HUES64 (cell line): ENCODE results near the gene IL17REL.

ENCODE experiments used
- H3K27ac ChIP-seq: 2 replicates; pipeline ENCODE4 v1.7.0; 2013; ENCODE audit warnings: low read depth, low read length, inconsistent platforms
- H3K27me3 ChIP-seq: 2 replicates; pipeline ENCODE4 v1.6.1; 2013; ENCODE audit warnings: mild to moderate bottlenecking, low read length; ENCODE audit not compliant: insufficient read depth
- H3K36me3 ChIP-seq: 2 replicates; pipeline ENCODE4 v1.6.1; 2013; ENCODE audit warnings: mild to moderate bottlenecking, low read length; ENCODE audit not compliant: insufficient read depth
- H3K4me1 ChIP-seq: 2 replicates; pipeline ENCODE4 v1.6.1; 2013; ENCODE audit warnings: mild to moderate bottlenecking, low read length, moderate library complexity; ENCODE audit not compliant: insufficient read depth
- H3K4me3 ChIP-seq: 2 replicates; pipeline ENCODE4 v1.5.1; 2013; ENCODE audit warnings: mild to moderate bottlenecking, low read length, moderate library complexity
- H3K9ac ChIP-seq: 2 replicates; pipeline ENCODE4 v1.6.1; 2013; ENCODE audit warnings: mild to moderate bottlenecking, low read depth, low read length
- H3K9me3 ChIP-seq: 2 replicates; pipeline ENCODE4 v1.6.1; 2013; ENCODE audit warnings: low read depth, low read length; ENCODE audit not compliant: insufficient read depth
- WGBS: fragments of 150-250, 120-280 bp; methylation state at CpG from one replicate; pipeline ENCODE4 v1.1.7; 2013; ENCODE audit warnings: missing lambda C conversion rate; 5-methylcytosine and 5-hydroxymethylcytosine counted together

The IL17REL gene

GRCh38 chr22:50056214-50056972, 43.8 kb upstream of the IL17REL start:
- 82% methylated on average over 34 of the region's 34 CpGs for WGBS
- H3K36me3 ChIP-seq: no peaks in the 10 kb centered on the region
- H3K9me3 ChIP-seq: no peaks in the 10 kb centered on the region
- H3K9ac ChIP-seq: no peak overlapping the region
- H3K4me3 ChIP-seq: no peak overlapping the region
- peaks cover 23% of the 10 kb centered on the region for H3K27me3 ChIP-seq
- H3K27ac ChIP-seq: no peak overlapping the region
- peaks cover 9% of the 10 kb centered on the region; the same call in 1 of the 2 replicates for H3K4me1 ChIP-seq

- WGBS: 94% methylated on average over 18 of the region's 18 CpGs
- Histone ChIP-seq H3K27ac (no peak overlapping the region), H3K36me3 (no peaks in the 10 kb centered on the region), H3K4me3 (no peak overlapping the region), H3K9me3 (no peaks in the 10 kb centered on the region), H3K9ac (no peak overlapping the region), H3K4me1 (no peaks in the 10 kb centered on the region), H3K27me3 (peaks cover 14% of the 10 kb centered on the region)
Measured at GRCh38 chr22:50053861-50054260, 41.3 kb upstream of the IL17REL start.

- no peak overlapping the region for H3K9ac ChIP-seq
- WGBS: 92% methylated on average over 17 of the region's 18 CpGs
- no peaks in the 10 kb centered on the region for H3K4me1 ChIP-seq
Measured at GRCh38 chr22:50051930-50052329, 39.4 kb upstream of the IL17REL start.

GRCh38 chr22:50049299-50050195, 37.0 kb upstream of the IL17REL start:
- Histone ChIP-seq H3K36me3 (no peaks in the 10 kb centered on the region), H3K9ac (no peak overlapping the region), H3K27ac (no peak overlapping the region), H3K9me3 (no peaks in the 10 kb centered on the region), H3K4me3 (no peak overlapping the region), H3K4me1 (no peaks in the 10 kb centered on the region), H3K27me3 (no peaks in the 10 kb centered on the region)
- 94% methylated on average over 36 of the region's 36 CpGs for WGBS

More at GRCh38 chr22:50051930-50052329, 39.4 kb upstream of the IL17REL start:
- H3K9me3 ChIP-seq: no peaks in the 10 kb centered on the region
- no peak overlapping the region for H3K4me3 ChIP-seq
- H3K36me3 ChIP-seq: no peaks in the 10 kb centered on the region
- H3K27ac ChIP-seq: no peak overlapping the region
- H3K27me3 ChIP-seq: no peaks in the 10 kb centered on the region

GRCh38 chr22:50048836-50049235, 36.3 kb upstream of the IL17REL start:
- Histone ChIP-seq H3K27ac (no peak overlapping the region), H3K36me3 (no peaks in the 10 kb centered on the region), H3K27me3 (no peaks in the 10 kb centered on the region), H3K4me3 (no peak overlapping the region), H3K9ac (no peak overlapping the region), H3K4me1 (no peaks in the 10 kb centered on the region), H3K9me3 (no peaks in the 10 kb centered on the region)
- 90% methylated on average over 17 of the region's 17 CpGs for whole genome bisulfite sequencing

- H3K9me3 ChIP-seq: no peaks in the 10 kb centered on the region
- no peak overlapping the region for H3K4me3 ChIP-seq
- no peaks in the 10 kb centered on the region for H3K4me1 ChIP-seq
- no peaks in the 10 kb centered on the region for H3K27me3 ChIP-seq
- WGBS: 91% methylated on average over 12 of the region's 12 CpGs
- no peak overlapping the region for H3K9ac ChIP-seq
- no peak overlapping the region for H3K27ac ChIP-seq
- H3K36me3 ChIP-seq: no peaks in the 10 kb centered on the region
Measured at GRCh38 chr22:50048061-50048765, 35.6 kb upstream of the IL17REL start.

GRCh38 chr22:50047346-50047745, 34.8 kb upstream of the IL17REL start:
- H3K9ac ChIP-seq: no peak overlapping the region
- H3K36me3 ChIP-seq: no peaks in the 10 kb centered on the region
- no peaks in the 10 kb centered on the region for H3K27me3 ChIP-seq
- no peak overlapping the region for H3K4me3 ChIP-seq
- H3K9me3 ChIP-seq: no peaks in the 10 kb centered on the region
- 93% methylated on average over 16 of the region's 16 CpGs for WGBS
- H3K27ac ChIP-seq: no peak overlapping the region
- no peaks in the 10 kb centered on the region for H3K4me1 ChIP-seq

GRCh38 chr22:50046481-50047245, 34.1 kb upstream of the IL17REL start:
- no peaks in the 10 kb centered on the region for H3K27me3 ChIP-seq
- H3K4me1 ChIP-seq: no peaks in the 10 kb centered on the region
- no peak overlapping the region for H3K9ac ChIP-seq
- H3K36me3 ChIP-seq: no peaks in the 10 kb centered on the region
- no peaks in the 10 kb centered on the region for H3K9me3 ChIP-seq
- 92% methylated on average over 27 of the region's 27 CpGs for WGBS
- no peak overlapping the region for H3K27ac ChIP-seq
- H3K4me3 ChIP-seq: no peak overlapping the region

- no peak overlapping the region for H3K9ac ChIP-seq
- WGBS: 87% methylated on average over 19 of the region's 19 CpGs
- H3K9me3 ChIP-seq: no peaks in the 10 kb centered on the region
- H3K36me3 ChIP-seq: no peaks in the 10 kb centered on the region
- H3K27ac ChIP-seq: no peak overlapping the region
- 0 out of 2 replicates have a peak, but pooled peaks cover 3% of the 10 kb centered on the region for H3K27me3 ChIP-seq
- H3K4me1 ChIP-seq: no peaks in the 10 kb centered on the region
- no peak overlapping the region for H3K4me3 ChIP-seq
Measured at GRCh38 chr22:50046019-50046415, 33.5 kb upstream of the IL17REL start.

- no peaks in the 10 kb centered on the region for H3K4me1 ChIP-seq
- no peaks in the 10 kb centered on the region for H3K36me3 ChIP-seq
- WGBS: 92% methylated on average over 35 of the region's 35 CpGs
- H3K4me3 ChIP-seq: no peak overlapping the region
- 0 out of 2 replicates have a peak, but pooled peaks cover 3% of the 10 kb centered on the region for H3K27me3 ChIP-seq
- H3K9ac ChIP-seq: no peak overlapping the region
- no peak overlapping the region for H3K27ac ChIP-seq
- H3K9me3 ChIP-seq: no peaks in the 10 kb centered on the region
Measured at GRCh38 chr22:50045211-50046018, 32.9 kb upstream of the IL17REL start.
